ENCODE results near the gene ZNF81. TPM values are rescaled to one million over a fixed set of nuclear protein-coding genes. Genes with fewer than 3 reads are reported as not detected.
"Not testable (repeated sequence)": the region's sequence is repeated elsewhere in the genome, so short reads cannot be mapped to it uniquely, and the experiment has no call there.

ZNF81 gene
- total RNA-seq, 4 donors from 2014 or later, result 3.5 to 6.3 (median 4.8) TPM

GRCh38 chrX:47838361-47838760, 1.7 kb downstream of the ZNF81 start:
- WGBS, 2 donors, result 50 to 61% methylated on average over 1 of the region's 1 CpG
- no peak for DNase-seq (ENCODE audit: low spot score in 2 of 2)
- TF ChIP-seq, protein P1, sequence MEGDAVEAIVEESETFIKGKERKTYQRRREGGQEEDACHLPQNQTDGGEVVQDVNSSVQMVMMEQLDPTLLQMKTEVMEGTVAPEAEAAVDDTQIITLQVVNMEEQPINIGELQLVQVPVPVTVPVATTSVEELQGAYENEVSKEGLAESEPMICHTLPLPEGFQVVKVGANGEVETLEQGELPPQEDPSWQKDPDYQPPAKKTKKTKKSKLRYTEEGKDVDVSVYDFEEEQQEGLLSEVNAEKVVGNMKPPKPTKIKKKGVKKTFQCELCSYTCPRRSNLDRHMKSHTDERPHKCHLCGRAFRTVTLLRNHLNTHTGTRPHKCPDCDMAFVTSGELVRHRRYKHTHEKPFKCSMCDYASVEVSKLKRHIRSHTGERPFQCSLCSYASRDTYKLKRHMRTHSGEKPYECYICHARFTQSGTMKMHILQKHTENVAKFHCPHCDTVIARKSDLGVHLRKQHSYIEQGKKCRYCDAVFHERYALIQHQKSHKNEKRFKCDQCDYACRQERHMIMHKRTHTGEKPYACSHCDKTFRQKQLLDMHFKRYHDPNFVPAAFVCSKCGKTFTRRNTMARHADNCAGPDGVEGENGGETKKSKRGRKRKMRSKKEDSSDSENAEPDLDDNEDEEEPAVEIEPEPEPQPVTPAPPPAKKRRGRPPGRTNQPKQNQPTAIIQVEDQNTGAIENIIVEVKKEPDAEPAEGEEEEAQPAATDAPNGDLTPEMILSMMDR (IDR thresholded peaks at IDR 0.05), result no peak
- TF ChIP-seq POLR2A (IDR thresholded peaks at IDR 0.05), result no peak
- intact Hi-C loops (cut with DNase I; ENCODE audit: low total_unique reads), result loop anchor here (10.0 kb wide), 1 partner anchor 186 kb away; no protein-coding TSS in a partner anchor
- no peak overlapping the region for H3K4me3 ChIP-seq (ENCODE audit: low read depth, poor library complexity, severe bottlenecking)

GRCh38 chrX:47840111-47840510, 3.4 kb downstream of the ZNF81 start:
- TF ChIP-seq, protein P1 (IDR thresholded peaks at IDR 0.05), result no peak
- TF ChIP-seq POLR2A (IDR thresholded peaks at IDR 0.05), result no peak
- no peak for DNase-seq (ENCODE audit: low spot score in 2 of 2)
- H3K4me3 ChIP-seq (ENCODE audit: low read depth, poor library complexity, severe bottlenecking), result no peak overlapping the region
- 75 to 91% methylated on average over 4 of the region's 4 CpGs for WGBS, 2 donors
- intact Hi-C loops (cut with DNase I; ENCODE audit: low total_unique reads), result no loop called here

GRCh38 chrX:47843363-47843762, 6.7 kb downstream of the ZNF81 start:
- TF ChIP-seq, protein P1 (IDR thresholded peaks at IDR 0.05), result no peak
- TF ChIP-seq POLR2A (IDR thresholded peaks at IDR 0.05), result no peak
- DNase-seq (ENCODE audit: low spot score in 2 of 2), result no peak
- WGBS, 2 donors, result 74 to 94% methylated on average over 1 of the region's 1 CpG
- H3K4me3 ChIP-seq (ENCODE audit: low read depth, poor library complexity, severe bottlenecking), result no peak overlapping the region
- intact Hi-C loops (cut with DNase I; ENCODE audit: low total_unique reads), result no loop called here

DNA sequence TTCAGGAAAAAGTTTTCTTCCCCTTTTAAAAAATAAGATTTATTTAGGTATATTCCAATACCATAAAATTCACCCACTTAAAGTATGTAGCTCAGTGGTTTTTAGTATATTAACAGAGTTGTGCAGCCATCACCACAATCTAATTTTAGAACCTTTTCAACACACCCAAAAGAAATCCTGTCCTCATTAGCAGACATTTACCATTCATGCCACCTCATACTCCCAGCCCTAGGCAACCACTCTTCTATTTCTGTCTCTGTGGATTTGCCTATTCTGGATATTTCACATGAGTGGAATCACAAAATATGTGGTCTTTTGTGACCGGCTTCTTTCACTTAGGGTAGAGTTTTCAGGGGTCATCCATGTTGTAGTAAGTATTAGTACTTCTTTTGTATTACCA, 7.4 kb downstream of the ZNF81 start:
- DNase-seq (ENCODE audit: low spot score in 2 of 2), result no peak
- 92 to 97% methylated on average over 1 of the region's 1 CpG for WGBS, 2 donors
- TF ChIP-seq, protein P1 (IDR thresholded peaks at IDR 0.05), result no peak
- no peak for TF ChIP-seq POLR2A (IDR thresholded peaks at IDR 0.05)
- H3K4me3 ChIP-seq (ENCODE audit: low read depth, poor library complexity, severe bottlenecking), result no peak overlapping the region
- intact Hi-C loops (cut with DNase I; ENCODE audit: low total_unique reads), result no loop called here

DNA sequence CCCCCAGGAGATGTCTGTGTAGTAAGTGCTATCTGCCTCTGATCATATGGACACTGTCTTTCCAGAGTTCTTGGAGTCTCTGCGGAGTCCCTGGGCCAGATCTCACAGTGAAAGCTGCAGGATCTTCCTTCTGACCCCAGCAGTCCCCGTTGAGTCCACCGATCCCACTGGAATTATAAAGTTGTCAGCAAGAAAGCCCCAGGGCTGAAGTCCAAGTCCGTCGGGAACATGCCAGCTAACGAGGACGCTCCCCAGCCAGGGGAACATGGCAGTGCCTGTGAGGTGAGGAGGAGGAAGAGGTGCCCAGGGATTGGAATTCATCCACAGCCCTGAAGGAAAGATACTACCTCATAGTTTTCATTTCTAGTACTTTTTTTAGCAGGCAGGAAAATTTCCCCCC, 9.3 kb downstream of the ZNF81 start:
- 56 to 75% methylated on average over 4 to 7 of the region's 7 CpGs for WGBS, 2 donors
- TF ChIP-seq, protein P1 (IDR thresholded peaks at IDR 0.05), result no peak
- TF ChIP-seq POLR2A (IDR thresholded peaks at IDR 0.05), result no peak
- no peak overlapping the region for H3K4me3 ChIP-seq (ENCODE audit: low read depth, poor library complexity, severe bottlenecking)
- DNase-seq (ENCODE audit: low spot score in 2 of 2), result no peak
- intact Hi-C loops (cut with DNase I; ENCODE audit: low total_unique reads), result no loop called here

GRCh38 chrX:47849778-47850177, 13.1 kb downstream of the ZNF81 start:
- 27 to 52% methylated on average over 2 of the region's 2 CpGs for WGBS, 2 donors
- no peak overlapping the region for H3K4me3 ChIP-seq (ENCODE audit: low read depth, poor library complexity, severe bottlenecking)
- no peak for TF ChIP-seq POLR2A (IDR thresholded peaks at IDR 0.05)
- TF ChIP-seq, protein P1 (IDR thresholded peaks at IDR 0.05), result no peak
- intact Hi-C loops (cut with DNase I; ENCODE audit: low total_unique reads), result no loop called here
- DNase-seq (ENCODE audit: low spot score in 2 of 2), result no peak

DNA sequence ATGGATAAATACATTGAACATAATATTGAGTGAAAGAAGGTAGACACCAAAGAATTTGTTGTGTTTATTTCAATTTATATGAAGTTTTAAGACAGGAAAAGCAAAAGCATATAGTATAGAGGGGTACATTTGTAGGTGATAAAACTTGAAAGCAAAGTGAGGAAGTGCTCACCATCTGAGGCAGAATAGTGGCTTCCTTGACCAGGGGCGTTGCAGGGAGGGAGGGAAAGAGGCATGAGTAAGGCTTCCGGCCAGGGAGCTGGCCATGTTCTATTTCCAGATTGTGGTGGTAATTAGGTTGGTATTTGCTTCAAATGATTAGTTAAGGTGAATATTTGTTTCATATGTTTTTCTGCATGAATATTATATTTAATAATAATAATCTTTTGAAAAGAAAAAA, 13.7 kb downstream of the ZNF81 start:
- H3K4me3 ChIP-seq (ENCODE audit: low read depth, poor library complexity, severe bottlenecking); DNase-seq (ENCODE audit: low spot score in 2 of 2); intact Hi-C loops (cut with DNase I; ENCODE audit: low total_unique reads): not testable (repeated sequence)
- no CpG with 5 or more reads among the region's 2 CpGs for WGBS, 2 donors
